Effector memory CD8-positive, alpha-beta T cell (primary cell): ENCODE data around the gene ATE1.
"Not testable (repeated sequence)": the region's sequence is repeated elsewhere in the genome, so short reads cannot be mapped to it uniquely, and the experiment has no call there.

Experiments used
- ATAC-seq: fragments of 150-1000 bp; cut with Tn5 transposase; replicated peaks from 2 replicates; pipeline ENCODE4 v1.10.0; 2021; ENCODE audit warnings: mild to moderate bottlenecking, moderate library complexity
- DNase-seq, 3 experiments: peaks; one replicate each; pipeline ENCODE4 v3.0.0; 2021
- H3K27ac Mint-ChIP-seq, 2 donors: one replicate each; pipeline ENCODE4 v1.8.0; 2022; ENCODE audit warnings: mild to moderate bottlenecking in 2 of 2, mixed read lengths in 2 of 2, moderate library complexity in 2 of 2
- H3K27me3 Mint-ChIP-seq, 2 donors: one replicate each; pipeline ENCODE4 v1.8.0; 2022; ENCODE audit warnings: mixed read lengths in 2 of 2
- H3K36me3 Mint-ChIP-seq: one replicate; pipeline ENCODE4 v1.8.0; 2022; ENCODE audit warnings: mild to moderate bottlenecking, moderate library complexity, mixed read lengths; ENCODE audit not compliant: insufficient read depth
- H3K4me1 Mint-ChIP-seq, 2 donors: one replicate each; pipeline ENCODE4 v1.8.0; 2022; ENCODE audit warnings: low read depth in 2 of 2, mixed read lengths in 2 of 2
- H3K4me3 Mint-ChIP-seq, 2 donors: one replicate each; pipeline ENCODE4 v1.8.0; 2022; ENCODE audit warnings: mild to moderate bottlenecking in 2 of 2, mixed read lengths in 2 of 2, moderate library complexity in 2 of 2
- H3K9me3 Mint-ChIP-seq, 2 donors: one replicate each; pipeline ENCODE4 v1.8.0; 2022; ENCODE audit warnings: mixed read lengths in 2 of 2

Gene ATE1

GRCh38 chr10:121921238-121921931 lies 6.4 kb downstream of the ATE1 start:
- ATAC-seq = no peak
- Mint-ChIP-seq H3K27ac (peak overlapping the region in 1 of 2 donors; percentile 35), H3K9me3 (no peaks in the 10 kb centered on the region), H3K4me1 (peaks cover 6 to 14% of the 10 kb centered on the region in 2 donors), H3K27me3 (no peaks in the 10 kb centered on the region), H3K4me3 (no peak overlapping the region), H3K36me3 (peaks cover 26% of the 10 kb centered on the region)
- no peak for DNase-seq

GRCh38 chr10:121919666-121920065 lies 8.2 kb downstream of the ATE1 start:
- Mint-ChIP-seq H3K4me3 (no peak overlapping the region), H3K27me3 (no peaks in the 10 kb centered on the region), H3K36me3 (peaks cover 25% of the 10 kb centered on the region), H3K27ac (no peak overlapping the region), H3K4me1 (peaks cover 2 to 12% of the 10 kb centered on the region in 2 donors), H3K9me3 (no peaks in the 10 kb centered on the region)
- ATAC-seq (no peak), DNase-seq (no peak)

- not testable (repeated sequence) for H3K9me3 Mint-ChIP-seq, DNase-seq, H3K27ac Mint-ChIP-seq, H3K27me3 Mint-ChIP-seq, ATAC-seq, H3K4me3 Mint-ChIP-seq
- peaks cover 25% of the 10 kb centered on the region for H3K36me3 Mint-ChIP-seq
- peaks cover 2 to 13% of the 10 kb centered on the region in 2 donors for H3K4me1 Mint-ChIP-seq
Measured at GRCh38 chr10:121918800-121919199, 9.0 kb downstream of the ATE1 start.

GRCh38 chr10:121914661-121915060 lies 13.2 kb downstream of the ATE1 start:
- Mint-ChIP-seq H3K4me1 (peaks cover 2 to 5% of the 10 kb centered on the region in 2 donors), H3K36me3 (peaks cover 28% of the 10 kb centered on the region), H3K9me3 (no peaks in the 10 kb centered on the region), H3K27me3 (no peaks in the 10 kb centered on the region), H3K4me3 (no peak overlapping the region), H3K27ac (peak overlapping the region in 1 of 2 donors; percentile 55)
- DNase-seq (no peak), ATAC-seq (no peak)

GRCh38 chr10:121911421-121911697 lies 16.5 kb downstream of the ATE1 start:
- H3K36me3 Mint-ChIP-seq = peaks cover 44% of the 10 kb centered on the region

GRCh38 chr10:121910673-121911420 lies 17.0 kb downstream of the ATE1 start:
- Mint-ChIP-seq H3K36me3 (peaks cover 40% of the 10 kb centered on the region), H3K4me3 (no peak overlapping the region)

More at GRCh38 chr10:121911421-121911697, 16.5 kb downstream of the ATE1 start:
- H3K9me3 Mint-ChIP-seq = no peaks in the 10 kb centered on the region
- no peak for DNase-seq
- no peak for ATAC-seq
- H3K4me1 Mint-ChIP-seq = peaks cover 2 to 5% of the 10 kb centered on the region in 2 donors
- H3K4me3 Mint-ChIP-seq = no peak overlapping the region
- no peaks in the 10 kb centered on the region for H3K27me3 Mint-ChIP-seq
- no peak overlapping the region for H3K27ac Mint-ChIP-seq

GRCh38 chr10:121904888-121905287 lies 22.9 kb downstream of the ATE1 start:
- peaks cover 40% of the 10 kb centered on the region for H3K36me3 Mint-ChIP-seq
- H3K27ac Mint-ChIP-seq = no peak overlapping the region
- no peak overlapping the region for H3K4me3 Mint-ChIP-seq
- no peaks in the 10 kb centered on the region for H3K27me3 Mint-ChIP-seq
- DNase-seq (no peak), ATAC-seq (no peak)
- no peaks in the 10 kb centered on the region for H3K9me3 Mint-ChIP-seq
- peaks cover 5 to 6% of the 10 kb centered on the region in 2 donors for H3K4me1 Mint-ChIP-seq

More at GRCh38 chr10:121910673-121911420, 17.0 kb downstream of the ATE1 start:
- Mint-ChIP-seq H3K27me3 (no peaks in the 10 kb centered on the region), H3K4me1 (peaks cover 2 to 5% of the 10 kb centered on the region in 2 donors), H3K27ac (peak overlapping the region in 1 of 2 donors; percentile 54), H3K9me3 (no peaks in the 10 kb centered on the region)
- ATAC-seq (no peak), DNase-seq (no peak)

GRCh38 chr10:121900443-121901174 lies 27.2 kb downstream of the ATE1 start:
- H3K4me3 Mint-ChIP-seq = no peak overlapping the region
- H3K27me3 Mint-ChIP-seq = no peaks in the 10 kb centered on the region
- H3K9me3 Mint-ChIP-seq = no peaks in the 10 kb centered on the region
- ATAC-seq (peak; percentile 61), DNase-seq (peak; percentile 3 to 7 (median 5))
- H3K27ac Mint-ChIP-seq = peak overlapping the region in 1 of 2 donors; percentile 41
- peaks cover 35% of the 10 kb centered on the region for H3K36me3 Mint-ChIP-seq
- H3K4me1 Mint-ChIP-seq = peaks cover 5 to 6% of the 10 kb centered on the region in 2 donors

GRCh38 chr10:121899727-121900126 lies 28.1 kb downstream of the ATE1 start:
- no peak for ATAC-seq

GRCh38 chr10:121891103-121891502 lies 36.7 kb downstream of the ATE1 start:
- H3K4me1 Mint-ChIP-seq = no peaks in the 10 kb centered on the region
- H3K27ac Mint-ChIP-seq = peak overlapping the region in 1 of 2 donors; percentile 19
- H3K9me3 Mint-ChIP-seq = no peaks in the 10 kb centered on the region
- DNase-seq (no peak), ATAC-seq (no peak)
- no peaks in the 10 kb centered on the region for H3K27me3 Mint-ChIP-seq
- H3K36me3 Mint-ChIP-seq = peaks cover 17% of the 10 kb centered on the region
- no peak overlapping the region for H3K4me3 Mint-ChIP-seq

More at GRCh38 chr10:121899727-121900126, 28.1 kb downstream of the ATE1 start:
- Mint-ChIP-seq H3K9me3 (no peaks in the 10 kb centered on the region), H3K27me3 (no peaks in the 10 kb centered on the region), H3K27ac (no peak overlapping the region), H3K4me1 (peaks cover 5 to 6% of the 10 kb centered on the region in 2 donors), H3K4me3 (no peak overlapping the region), H3K36me3 (peaks cover 35% of the 10 kb centered on the region)
- no peak for DNase-seq

- Mint-ChIP-seq H3K36me3 (peaks cover 20% of the 10 kb centered on the region), H3K27ac (no peak overlapping the region)
- no peak for DNase-seq
Measured at GRCh38 chr10:121889212-121889611, 38.6 kb downstream of the ATE1 start.

GRCh38 chr10:121886997-121887622 lies 40.7 kb downstream of the ATE1 start:
- ATAC-seq (peak; percentile 44), DNase-seq (peak; percentile 10 to 18 (median 16))
- Mint-ChIP-seq H3K9me3 (no peaks in the 10 kb centered on the region), H3K4me1 (peaks cover 0 to 4% of the 10 kb centered on the region in 2 donors), H3K27ac (peak overlapping the region in 1 of 2 donors; percentile 15), H3K36me3 (peaks cover 9% of the 10 kb centered on the region), H3K4me3 (no peak overlapping the region), H3K27me3 (no peaks in the 10 kb centered on the region)

More at GRCh38 chr10:121889212-121889611, 38.6 kb downstream of the ATE1 start:
- no peak for ATAC-seq
- Mint-ChIP-seq H3K4me3 (no peak overlapping the region), H3K9me3 (no peaks in the 10 kb centered on the region), H3K4me1 (no peaks in the 10 kb centered on the region), H3K27me3 (no peaks in the 10 kb centered on the region)

GRCh38 chr10:121886181-121886580 lies 41.6 kb downstream of the ATE1 start:
- no peak overlapping the region for H3K27ac Mint-ChIP-seq

More at GRCh38 chr10:121886181-121886580, 41.6 kb downstream of the ATE1 start:
- Mint-ChIP-seq H3K27me3 (no peaks in the 10 kb centered on the region), H3K9me3 (no peaks in the 10 kb centered on the region), H3K4me1 (peaks cover 0 to 4% of the 10 kb centered on the region in 2 donors), H3K36me3 (peaks cover 18% of the 10 kb centered on the region), H3K4me3 (no peak overlapping the region)
- DNase-seq (no peak), ATAC-seq (no peak)
